ENCODE results near the gene PPP1R12B.
"Not testable (repeated sequence)": the region's sequence is repeated elsewhere in the genome, so short reads cannot be mapped to it uniquely, and the experiment has no call there.

The PPP1R12B gene

DNA sequence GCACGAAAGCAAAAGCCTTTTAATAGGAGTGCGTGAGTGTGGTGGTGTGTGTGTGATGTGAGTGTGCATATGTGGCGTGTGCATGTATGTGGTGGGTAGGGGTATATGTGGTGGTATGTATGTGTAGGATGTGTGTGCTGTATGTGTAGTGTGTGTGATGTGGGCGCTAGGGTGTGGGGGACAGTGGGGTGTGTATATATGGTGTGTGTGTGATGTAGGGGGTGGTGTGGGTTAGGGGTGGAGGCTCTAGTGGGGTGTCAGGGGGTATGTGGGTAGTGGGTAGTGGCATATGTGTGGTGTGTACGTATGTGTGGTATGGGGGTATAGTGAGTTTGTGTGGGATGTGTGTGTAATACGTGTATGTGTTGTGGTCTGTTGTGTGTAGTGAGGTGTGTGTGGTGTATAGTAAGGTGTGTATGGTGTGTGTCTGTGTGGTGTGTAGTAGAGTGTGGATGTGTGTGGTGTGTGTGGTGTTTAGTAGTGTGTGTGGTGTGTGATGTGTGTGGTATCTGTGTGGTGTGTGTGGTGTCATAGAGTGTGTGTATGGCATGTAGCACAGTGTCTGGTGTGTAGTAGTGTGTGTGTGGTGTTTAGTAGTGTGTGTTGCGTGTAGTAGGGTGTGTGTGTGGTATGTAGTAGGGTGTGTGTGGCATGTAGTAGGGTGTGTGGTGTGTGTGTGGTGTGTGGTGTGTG, 275.7 kb downstream of the PPP1R12B start:
- DNase-seq (ENCODE audit: low read depth in 2 of 3, low spot score in 1 of 3) = no peak

- DNase-seq (ENCODE audit: low read depth in 2 of 3, low spot score in 1 of 3) = no peak
Observed at GRCh38 chr1:202624781-202625108, 276.2 kb downstream of the PPP1R12B start.

- peak; percentile 25 to 57 (median 32) for DNase-seq (ENCODE audit: low read depth in 2 of 3, low spot score in 1 of 3)
Observed at GRCh38 chr1:202625416-202626360, 277.2 kb downstream of the PPP1R12B start.

DNA sequence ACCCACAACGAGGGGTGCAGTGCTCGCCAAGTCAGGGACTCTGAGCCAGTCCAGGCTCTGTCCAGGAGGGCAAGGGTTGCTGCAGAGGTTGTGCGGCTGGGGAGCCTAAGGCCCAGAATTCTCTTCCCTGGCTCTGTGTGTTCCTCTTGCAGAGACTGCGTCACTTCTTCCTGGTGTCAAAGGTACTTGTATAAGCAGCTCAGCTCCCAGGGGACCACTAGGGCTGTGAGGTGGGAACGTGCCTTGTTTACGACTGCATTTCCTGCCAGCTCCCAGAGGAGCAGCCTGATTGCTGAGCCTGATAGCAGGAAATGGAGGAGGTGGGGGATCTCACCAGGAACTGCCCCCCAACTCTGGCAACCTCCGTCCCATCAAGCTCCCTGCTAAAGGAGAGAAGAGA, 278.5 kb downstream of the PPP1R12B start:
- DNase-seq (ENCODE audit: low read depth in 2 of 3, low spot score in 1 of 3) = not testable (repeated sequence)

DNA sequence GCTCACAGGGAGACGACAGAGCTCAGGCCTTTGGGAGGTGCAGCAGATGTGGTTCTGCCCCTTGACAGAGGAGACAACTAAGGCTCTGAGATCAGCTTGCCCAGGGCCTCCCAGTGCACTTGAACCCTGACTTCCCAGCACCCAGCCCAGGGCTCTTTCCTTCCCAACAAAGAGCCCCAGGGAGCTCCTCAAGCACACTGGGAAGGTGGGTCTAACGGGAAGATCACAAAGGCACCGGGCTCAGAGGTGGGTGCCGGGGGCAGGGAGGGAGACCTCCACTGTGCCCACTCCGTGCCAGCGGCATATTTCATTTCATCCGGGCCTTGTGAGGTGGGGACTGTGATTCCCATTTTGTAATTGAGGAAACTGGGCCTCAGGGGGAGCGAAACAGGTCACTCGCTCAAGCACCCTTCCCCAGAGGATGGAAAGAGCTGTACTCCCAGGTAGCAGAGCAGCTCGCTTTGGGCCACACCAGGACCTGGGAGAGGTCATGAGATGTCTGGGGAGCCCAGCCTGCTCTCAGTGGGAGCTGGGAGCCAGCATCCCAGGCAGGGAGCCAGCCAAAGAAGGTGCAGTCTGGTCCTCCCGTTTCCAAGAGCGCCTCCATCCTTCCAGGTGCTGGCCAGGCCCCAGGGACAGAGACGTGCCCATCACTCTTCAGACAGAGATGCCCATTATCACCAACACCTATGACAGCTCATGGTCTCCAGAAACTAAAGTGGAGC, 279.5 kb downstream of the PPP1R12B start:
- DNase-seq (ENCODE audit: low read depth in 2 of 3, low spot score in 1 of 3) = no peak

- DNase-seq (ENCODE audit: low read depth in 2 of 3, low spot score in 1 of 3) = no peak
Observed at GRCh38 chr1:202628646-202629215, 280.2 kb downstream of the PPP1R12B start.

GRCh38 chr1:202629257-202629811, 280.8 kb downstream of the PPP1R12B start:
- not testable (repeated sequence) for DNase-seq (ENCODE audit: low read depth in 2 of 3, low spot score in 1 of 3)

GRCh38 chr1:202630096-202630495, 281.6 kb downstream of the PPP1R12B start:
- not testable (repeated sequence) for DNase-seq (ENCODE audit: low read depth in 2 of 3, low spot score in 1 of 3)

GRCh38 chr1:202630541-202630940, 282.0 kb downstream of the PPP1R12B start:
- DNase-seq (ENCODE audit: low read depth in 2 of 3, low spot score in 1 of 3) = no peak

GRCh38 chr1:202631076-202631923, 282.8 kb downstream of the PPP1R12B start:
- DNase-seq (ENCODE audit: low read depth in 2 of 3, low spot score in 1 of 3) = no peak

DNA sequence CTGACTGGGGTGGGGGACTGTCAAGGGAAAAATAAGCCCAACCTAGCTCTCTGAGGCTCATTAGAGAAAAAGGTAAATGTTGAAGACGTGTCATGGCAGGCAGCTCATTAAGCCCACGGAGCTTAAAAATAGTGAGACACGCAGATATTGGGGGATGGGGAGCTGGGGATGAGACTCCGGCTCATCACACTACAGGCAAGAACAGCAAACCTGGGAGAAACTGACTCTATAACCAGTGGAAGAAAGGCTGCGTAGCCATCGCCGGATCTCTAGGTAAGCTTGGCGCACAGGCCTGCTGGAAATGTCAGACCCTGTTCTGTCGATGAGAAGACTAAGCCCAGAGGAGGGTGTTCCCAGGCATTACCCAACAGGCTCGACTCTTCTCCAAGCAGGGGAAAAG, 283.7 kb downstream of the PPP1R12B start:
- no peak for DNase-seq (ENCODE audit: low read depth in 2 of 3, low spot score in 1 of 3)

- not testable (repeated sequence) for DNase-seq (ENCODE audit: low read depth in 2 of 3, low spot score in 1 of 3)
Observed at GRCh38 chr1:202636171-202636570, 287.7 kb downstream of the PPP1R12B start.

GRCh38 chr1:202637321-202638018, 289.0 kb downstream of the PPP1R12B start:
- DNase-seq (ENCODE audit: low read depth in 2 of 3, low spot score in 1 of 3) = not testable (repeated sequence)

- no peak for DNase-seq (ENCODE audit: low read depth in 2 of 3, low spot score in 1 of 3)
Observed at GRCh38 chr1:202638019-202638700, 289.7 kb downstream of the PPP1R12B start.

GRCh38 chr1:202638701-202639305, 290.3 kb downstream of the PPP1R12B start:
- DNase-seq (ENCODE audit: low read depth in 2 of 3, low spot score in 1 of 3) = not testable (repeated sequence)

GRCh38 chr1:202639500-202639899, 291.0 kb downstream of the PPP1R12B start:
- DNase-seq (ENCODE audit: low read depth in 2 of 3, low spot score in 1 of 3) = no peak

DNA sequence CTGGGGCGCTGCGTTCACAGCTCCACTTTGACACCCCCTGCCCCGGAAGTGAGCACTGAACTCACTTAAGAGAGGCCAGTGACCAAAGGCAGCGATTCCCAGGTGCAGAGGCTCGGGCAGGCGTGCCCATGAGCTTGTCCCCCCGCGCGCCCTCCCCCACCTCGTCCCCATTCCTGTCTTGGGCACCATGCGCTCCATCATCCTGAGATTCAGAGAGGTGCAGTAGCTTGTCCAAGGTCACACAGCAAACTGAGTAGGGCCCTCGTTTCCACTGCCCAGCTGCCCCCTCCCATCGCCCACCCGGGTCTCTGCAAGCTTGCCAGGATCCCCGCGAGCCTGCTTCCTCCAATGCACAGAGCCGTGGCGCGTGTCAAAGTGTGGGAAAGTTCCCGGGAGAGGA, 293.7 kb downstream of the PPP1R12B start:
- DNase-seq (ENCODE audit: low read depth in 2 of 3, low spot score in 1 of 3) = no peak

Measured in stimulated activated CD4-positive, alpha-beta T cell treated with anti-CD3 and anti-CD28 coated beads, Interleukin-12 subunit alpha, Interleukin-12 subunit beta, amount 100 ng/mL, for 48 hours (primary cell).